NCI-H774 (cell line): ENCODE measurements around the gene CHEK2.
A peak's percentile ranks its signal among the peaks of the same experiment; 100 is the strongest.
"Not testable (repeated sequence)": the region's sequence is repeated elsewhere in the genome, so short reads cannot be mapped to it uniquely, and the experiment has no call there.

Experiments
- DNase-seq: peaks from one replicate; lab custom pipeline; 2025; lab: John Stamatoyannopoulos, UW

CHEK2 gene

GRCh38 chr22:28741785-28742561 lies at the start of gene CHEK2, which contains the start of gene HSCB:
TSS of gene CHEK2 (minus strand) at chr22:28741820. CDS start at chr22:28734721, 7,099 bp downstream.
TSS of gene HSCB (plus strand) at chr22:28742039. CDS start at chr22:28742096, 57 bp downstream.
- peak; percentile 85 for DNase-seq

GRCh38 chr22:28791124-28791523 lies 49.5 kb upstream of the CHEK2 start:
- no peak for DNase-seq

GRCh38 chr22:28788601-28789000 lies 47.0 kb upstream of the CHEK2 start:
- no peak for DNase-seq

- DNase-seq: no peak
These were observed 42.4 kb upstream of the CHEK2 start for GRCh38 chr22:28783786-28784671.

GRCh38 chr22:28780296-28780695 lies 38.7 kb upstream of the CHEK2 start:
- no peak for DNase-seq

- no peak for DNase-seq
These were observed 38.2 kb upstream of the CHEK2 start for GRCh38 chr22:28779833-28780232.

GRCh38 chr22:28774378-28774777 lies 32.8 kb upstream of the CHEK2 start:
- DNase-seq: no peak

GRCh38 chr22:28773461-28773867 lies 31.8 kb upstream of the CHEK2 start:
- no peak for DNase-seq

GRCh38 chr22:28772633-28773460 lies 31.2 kb upstream of the CHEK2 start, which contains the start of gene CCDC117:
TSS of gene CCDC117 (plus strand) at chr22:28772695. CDS start at chr22:28772850, 155 bp downstream.
- DNase-seq: peak; percentile 80

- peak; percentile 23 for DNase-seq
These were observed 29.7 kb upstream of the CHEK2 start for GRCh38 chr22:28771195-28771791.

- no peak for DNase-seq
These were observed 27.9 kb upstream of the CHEK2 start for GRCh38 chr22:28769394-28770085.

- DNase-seq: no peak
These were observed 27.2 kb upstream of the CHEK2 start for GRCh38 chr22:28768701-28769393.

GRCh38 chr22:28766628-28767027 lies 25.0 kb upstream of the CHEK2 start:
- no peak for DNase-seq

GRCh38 chr22:28762000-28762399 lies 20.4 kb upstream of the CHEK2 start:
- not testable (repeated sequence) for DNase-seq

- DNase-seq: no peak
These were observed 19.8 kb upstream of the CHEK2 start for GRCh38 chr22:28761449-28761755.

- no peak for DNase-seq
These were observed 18.4 kb upstream of the CHEK2 start for GRCh38 chr22:28759861-28760560.

- not testable (repeated sequence) for DNase-seq
These were observed 12.9 kb upstream of the CHEK2 start for GRCh38 chr22:28754512-28754911.

GRCh38 chr22:28750471-28750881 lies 8.9 kb upstream of the CHEK2 start:
- no peak for DNase-seq

- DNase-seq: no peak
These were observed 2.2 kb upstream of the CHEK2 start for GRCh38 chr22:28743852-28744251.

GRCh38 chr22:28742562-28742962 lies 942 bp upstream of the CHEK2 start:
- no peak for DNase-seq
